NAMALWA (cell line): ENCODE measurements around the gene TMPRSS13.

Experiments
- DNase-seq: peaks from one replicate; pipeline ENCODE4 v3.0.0-alpha.2; 2015; ENCODE audit warnings: low spot score

TMPRSS13 gene

DNA sequence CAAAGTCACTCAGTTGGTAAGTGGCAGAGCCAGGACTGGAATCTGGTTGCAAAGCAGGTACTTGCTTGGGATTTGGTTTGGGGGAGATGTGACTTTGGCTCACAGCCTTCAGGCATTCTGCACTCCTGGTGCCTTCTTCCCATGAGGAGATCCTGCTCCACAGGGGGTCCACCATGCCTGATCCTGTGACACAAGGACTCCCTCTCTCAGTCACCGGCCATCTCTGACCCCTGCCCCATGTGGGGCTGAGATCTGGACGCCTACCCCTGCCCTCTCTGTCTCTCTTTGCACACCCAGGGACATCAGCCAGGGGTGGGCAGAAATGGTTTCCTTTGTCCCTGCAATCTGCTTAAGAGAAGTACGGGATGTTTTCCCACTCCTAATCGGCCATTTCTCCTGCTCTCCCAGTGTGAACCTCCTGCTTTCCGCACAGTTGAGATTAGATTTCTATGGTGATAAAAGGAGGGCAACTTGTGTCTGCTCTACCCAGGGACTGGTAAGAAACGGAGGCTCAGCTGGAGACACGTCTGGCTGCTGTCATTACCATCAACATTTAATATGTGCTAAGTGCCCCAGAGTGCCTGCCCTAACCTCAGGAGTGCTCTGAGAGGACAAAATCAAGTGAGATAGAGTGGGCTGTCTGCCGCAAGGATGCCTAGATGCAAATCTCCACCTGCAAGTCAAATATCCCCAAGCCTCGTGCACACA is 41.6 kb downstream of the TMPRSS13 start:
- no peak for DNase-seq

DNA sequence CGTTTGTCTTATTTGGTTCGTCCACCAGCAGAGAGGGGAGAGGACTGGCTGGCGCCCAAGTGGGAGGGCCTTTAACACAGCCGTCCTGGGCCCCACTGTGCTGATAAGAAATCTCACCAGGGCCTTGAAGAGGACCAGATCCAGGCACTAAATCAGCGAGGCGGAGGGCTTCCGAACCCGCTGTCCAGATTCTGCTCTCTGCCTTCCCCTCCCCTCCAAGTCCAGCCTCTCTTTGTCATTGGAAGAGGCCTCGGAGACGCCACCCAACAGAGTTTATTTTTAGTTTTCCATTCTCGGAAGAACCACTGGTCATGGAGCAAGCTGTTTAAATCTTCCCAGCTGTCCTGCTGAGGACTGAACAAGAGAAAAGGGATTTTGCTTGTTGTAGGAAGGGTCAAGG is 43.4 kb downstream of the TMPRSS13 start:
- DNase-seq: no peak

GRCh38 chr11:117884994-117885393 is 44.2 kb downstream of the TMPRSS13 start:
- DNase-seq: no peak

DNA sequence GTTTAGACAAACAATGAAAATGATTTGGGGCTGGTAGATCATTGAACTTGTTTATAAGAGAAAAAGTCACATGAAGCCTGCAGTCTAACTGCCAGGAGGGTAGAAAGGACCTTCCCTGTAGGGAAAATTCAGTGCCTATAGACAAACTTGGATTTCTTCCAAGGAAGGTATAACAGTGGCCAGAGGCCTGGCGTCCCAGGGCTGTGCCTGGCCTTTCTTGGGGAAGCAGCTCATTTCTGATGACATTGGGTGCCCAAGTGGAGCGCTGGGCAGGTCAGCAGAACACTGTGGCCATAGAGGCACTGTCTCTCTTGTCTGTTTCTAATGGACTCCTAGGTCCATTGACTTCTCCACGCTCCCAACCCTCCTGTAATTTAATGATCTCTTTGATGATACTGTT is 46.1 kb downstream of the TMPRSS13 start:
- DNase-seq: no peak

DNA sequence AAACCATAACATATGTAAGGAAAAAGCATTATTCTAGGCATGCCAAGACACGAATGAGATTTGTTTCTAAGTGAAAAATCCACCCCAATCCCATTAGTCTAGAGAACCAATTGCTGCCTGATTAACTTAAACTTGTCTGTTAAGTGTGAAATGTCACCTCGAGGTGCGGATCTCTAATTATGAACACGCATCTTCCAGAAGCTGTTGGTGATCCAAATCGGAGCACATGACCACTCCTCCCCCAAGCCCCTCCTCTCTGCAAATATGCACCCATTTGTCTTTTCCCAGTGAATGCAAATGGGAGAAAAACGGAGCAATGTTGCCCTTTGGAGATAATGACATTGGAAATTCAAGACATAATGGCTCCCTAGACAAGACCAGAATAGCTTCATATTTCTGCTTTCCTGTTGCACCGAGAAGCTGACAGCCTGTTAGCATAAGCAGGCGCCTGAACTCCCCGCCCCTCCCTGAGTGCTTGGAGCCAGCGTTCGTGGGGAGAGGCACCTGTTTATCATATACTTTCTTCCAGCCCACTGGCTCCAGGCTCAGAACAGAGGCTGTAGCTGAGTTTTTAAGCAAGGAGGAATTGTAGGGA is 46.8 kb downstream of the TMPRSS13 start:
- no peak for DNase-seq

GRCh38 chr11:117881217-117881616 is 48.0 kb downstream of the TMPRSS13 start:
- DNase-seq: no peak

DNA sequence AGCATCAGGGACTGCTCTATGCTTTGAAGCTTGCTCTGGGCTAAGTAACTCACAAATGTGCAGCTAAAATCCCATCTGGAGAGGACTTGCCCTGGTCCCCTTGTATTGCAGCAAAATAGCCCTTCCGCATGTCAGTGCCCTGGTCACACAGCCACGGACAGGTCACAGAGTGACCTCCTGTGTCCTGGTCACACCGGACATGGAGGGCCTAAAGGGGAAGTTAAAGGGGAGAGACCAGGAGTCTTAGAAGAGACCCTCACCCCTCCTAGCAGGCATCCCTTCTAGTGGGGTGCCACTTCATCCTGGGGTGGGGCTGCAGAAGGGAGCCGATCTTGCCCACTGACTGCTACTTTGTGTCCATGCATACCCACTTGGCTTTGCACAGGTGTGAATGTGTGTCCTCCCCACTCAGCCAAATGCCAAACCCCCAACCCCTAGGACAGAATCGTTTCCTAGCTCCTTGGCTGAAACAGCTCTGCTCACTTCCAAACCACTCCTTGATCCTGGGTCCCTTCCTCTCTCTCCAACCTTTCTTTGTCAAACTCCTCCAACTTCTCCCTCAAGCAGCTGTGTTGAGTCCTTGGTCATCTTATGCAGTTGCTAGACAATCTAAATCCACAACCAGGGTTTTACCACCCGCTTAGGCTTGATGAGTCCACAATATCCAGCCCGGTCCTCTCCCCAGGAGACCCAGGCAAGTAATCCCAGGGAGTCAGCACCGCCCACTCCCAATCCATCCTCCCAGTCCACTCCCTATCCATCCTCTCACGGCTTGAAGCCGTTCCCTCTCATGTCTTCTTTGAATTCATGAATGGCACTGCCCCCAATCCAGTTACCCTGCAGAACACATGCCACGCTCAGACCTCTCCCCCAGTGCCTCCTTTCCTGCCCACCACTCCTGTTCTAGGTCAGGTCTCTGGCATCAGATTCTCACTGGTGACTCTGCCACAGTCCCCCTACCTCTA is 49.4 kb downstream of the TMPRSS13 start:
- DNase-seq: no peak

- no peak for DNase-seq
Measured at GRCh38 chr11:117878939-117879475, 50.2 kb downstream of the TMPRSS13 start.

DNA sequence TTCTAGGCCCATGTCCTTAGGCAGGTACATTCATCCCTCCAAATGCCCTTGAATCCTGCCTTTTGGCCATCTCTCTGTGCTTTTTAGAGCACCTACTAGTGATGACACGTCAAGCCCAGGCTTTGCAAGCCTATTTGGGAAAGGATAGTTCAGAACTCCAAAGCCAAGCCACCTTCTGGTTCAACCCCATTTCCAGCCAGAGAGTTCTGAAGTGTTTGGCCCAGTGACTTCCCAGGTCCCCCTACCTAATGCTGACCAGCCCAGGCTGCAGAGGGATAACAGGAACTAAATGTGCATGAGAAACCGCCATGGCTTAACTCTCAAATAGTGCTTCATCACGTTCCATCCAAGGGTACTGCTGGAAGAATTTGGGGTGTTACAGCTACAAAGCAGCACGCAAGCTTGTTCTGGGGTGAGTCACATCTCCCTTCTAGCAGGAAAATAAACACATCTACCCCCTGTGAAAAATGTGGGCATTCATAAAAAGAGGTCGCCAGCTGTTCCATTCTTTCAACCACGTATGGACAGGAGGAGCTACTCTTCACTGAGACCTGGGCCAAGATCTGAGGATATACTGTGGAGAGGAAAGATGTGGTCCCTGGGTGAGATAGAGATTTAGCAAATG is 50.8 kb downstream of the TMPRSS13 start:
- no peak for DNase-seq

DNA sequence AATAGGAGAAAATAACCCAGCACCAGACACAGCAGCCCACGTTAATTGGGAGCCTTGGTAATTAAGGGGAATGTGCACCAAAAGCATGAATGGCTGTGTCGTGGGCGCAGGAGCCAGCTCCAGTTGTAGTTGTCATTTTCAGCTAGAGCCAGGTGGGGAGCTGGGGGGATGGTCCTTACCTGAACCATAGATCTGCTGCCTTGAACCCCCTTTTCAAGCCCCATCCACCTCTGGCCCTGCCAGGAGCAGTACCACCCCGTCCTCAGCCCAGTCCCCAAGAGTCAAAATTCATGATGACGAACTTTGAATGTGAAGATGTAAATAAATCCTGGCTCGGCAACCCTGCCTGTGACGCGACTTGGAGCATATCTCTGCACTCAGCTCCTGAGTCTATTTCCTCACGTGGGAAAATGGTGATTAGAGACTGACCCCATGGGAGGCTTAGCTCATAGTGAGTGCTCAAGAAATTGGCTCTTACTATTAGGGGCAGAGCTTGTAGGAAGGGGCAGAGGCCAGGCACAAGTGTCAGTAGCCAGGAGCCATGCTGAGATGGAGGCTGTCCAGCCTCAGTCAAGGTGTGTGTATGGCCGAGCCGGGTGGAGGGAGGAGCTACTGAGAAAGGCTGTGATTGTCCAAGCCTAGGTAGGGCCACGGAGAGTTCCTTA is 52.0 kb downstream of the TMPRSS13 start:
- no peak for DNase-seq

- no peak for DNase-seq
Measured at GRCh38 chr11:117876341-117877119, 52.7 kb downstream of the TMPRSS13 start, which contains the start of gene FXYD6. Gene FXYD6, minus strand, starts transcription at chr11:117876658. Its CDS starts 33,882 bp downstream, at chr11:117842776.

DNA sequence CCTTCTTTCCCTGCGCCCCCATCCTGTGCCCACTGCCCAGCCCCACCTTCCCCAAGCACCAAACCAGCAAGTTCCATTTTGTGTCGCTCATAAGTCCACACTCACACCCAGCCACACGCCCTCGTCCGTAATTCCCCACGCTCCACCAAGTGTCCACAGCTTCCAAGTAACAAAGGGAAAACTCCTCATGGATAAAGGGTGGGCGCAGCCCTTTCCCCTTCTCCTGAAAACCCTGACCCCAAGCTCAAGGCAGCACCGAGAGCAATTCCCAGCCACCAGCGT is 53.2 kb downstream of the TMPRSS13 start:
- no peak for DNase-seq

- no peak for DNase-seq
Measured at GRCh38 chr11:117875382-117876058, 53.7 kb downstream of the TMPRSS13 start.

DNA sequence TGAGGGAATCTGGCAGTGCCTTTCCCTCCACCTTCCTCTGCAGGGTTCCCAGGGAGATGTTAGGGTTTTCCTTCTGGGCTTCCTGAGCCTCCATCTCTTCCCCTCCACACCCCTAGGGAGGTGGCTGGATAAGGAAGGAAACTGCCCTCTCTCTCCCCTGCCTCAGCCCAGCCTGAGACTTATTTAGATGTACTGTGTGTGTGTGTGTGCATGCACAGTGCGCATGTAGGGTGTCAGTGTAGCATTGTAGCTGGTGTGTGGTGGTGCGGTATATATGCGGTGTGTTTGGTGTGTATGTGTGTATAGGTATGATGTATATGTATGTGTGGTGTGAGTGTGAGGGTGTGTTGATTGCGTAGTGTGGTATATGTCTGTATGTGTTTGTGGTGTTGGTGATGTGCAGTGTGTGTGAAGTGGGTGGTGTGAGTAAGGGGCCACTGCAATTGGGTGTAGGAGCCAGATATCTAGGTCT is 54.3 kb downstream of the TMPRSS13 start:
- DNase-seq: no peak

GRCh38 chr11:117874253-117874909 is 54.8 kb downstream of the TMPRSS13 start:
- no peak for DNase-seq

DNA sequence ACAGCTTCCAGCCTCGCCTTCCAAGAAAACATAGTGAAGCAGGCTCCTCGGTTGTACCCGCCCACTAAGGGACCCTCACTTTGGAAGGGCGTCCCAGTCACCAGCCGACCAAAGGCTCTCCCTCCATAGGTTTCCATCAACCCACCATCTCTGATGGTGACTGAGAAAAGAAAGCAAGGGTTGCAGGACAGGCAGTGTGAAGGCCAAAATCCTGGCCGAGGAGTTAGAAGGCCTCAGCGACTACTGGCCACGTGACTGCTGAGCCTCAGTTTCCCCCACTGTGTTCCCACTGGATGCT is 55.4 kb downstream of the TMPRSS13 start:
- no peak for DNase-seq

- no peak for DNase-seq
Measured at GRCh38 chr11:117872975-117873827, 56.0 kb downstream of the TMPRSS13 start.

- DNase-seq: no peak
Measured at GRCh38 chr11:117872420-117872961, 56.7 kb downstream of the TMPRSS13 start.

DNA sequence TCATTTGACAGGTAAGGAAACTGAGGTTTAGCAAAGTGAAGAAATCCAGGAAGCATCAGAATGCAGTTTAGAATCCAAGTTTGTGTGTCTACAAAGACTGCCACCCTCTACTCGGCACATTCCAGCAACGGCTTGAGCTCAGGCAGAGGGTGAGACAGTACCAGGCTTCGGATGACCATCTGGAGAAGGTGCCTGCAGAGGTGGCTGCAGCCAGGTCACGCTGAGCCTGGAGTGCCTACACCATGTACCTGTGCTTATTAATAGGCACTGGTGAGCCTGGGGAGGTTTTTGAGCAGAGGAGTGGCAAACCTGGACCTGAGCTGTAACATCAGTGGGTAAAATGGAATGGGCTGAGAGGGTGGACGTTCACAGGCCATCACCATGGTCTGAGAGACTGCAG is 57.4 kb downstream of the TMPRSS13 start:
- DNase-seq: no peak
